ENCODE results near the gene TMEM109.

- TF ChIP-seq CTCF (IDR thresholded peaks at IDR 0.05) (no peak), POLR2A (IDR thresholded peaks at IDR 0.05) (no peak)
These were observed 11.2 kb downstream of the TMEM109 start for GRCh38 chr11:60924906-60925853.
